ACC112 (cell line): Measurements from ENCODE around the gene UNCX.

Experiments used
- H2AFZ ChIP-seq: fragments of 200-600 bp; sonication (generic); one replicate; pipeline ENCODE4 v1.6.0; 2017; ENCODE audit warnings: antibody characterized with exemption, low read length; ENCODE audit not compliant: unreplicated experiment
- H3K27ac ChIP-seq: fragments of 200-600 bp; sonication (generic); 2 replicates; pipeline ENCODE4 v1.5.1; 2014; ENCODE audit warnings: low read depth, mild to moderate bottlenecking, antibody characterized with exemption, low read length, moderate library complexity
- H3K27me3 ChIP-seq: fragments of 200-600 bp; sonication (generic); 2 replicates; pipeline ENCODE4 v1.6.1; 2014; ENCODE audit warnings: mild to moderate bottlenecking, antibody characterized with exemption, low read length, moderate library complexity, mixed read lengths; ENCODE audit not compliant: insufficient read depth
- H3K36me3 ChIP-seq: fragments of 200-600 bp; sonication (generic); 2 replicates; pipeline ENCODE4 v1.6.1; 2016; ENCODE audit warnings: mild to moderate bottlenecking, antibody characterized with exemption, low read length, moderate library complexity, mixed read lengths; ENCODE audit not compliant: insufficient read depth
- H3K4me1 ChIP-seq: fragments of 200-600 bp; sonication (generic); one replicate; pipeline ENCODE4 v1.6.1; 2016; ENCODE audit warnings: low read length, mixed read lengths; ENCODE audit not compliant: insufficient read depth, unreplicated experiment, control insufficient read depth
- H3K4me3 ChIP-seq: fragments of 200-600 bp; sonication (generic); 2 replicates; pipeline ENCODE4 v1.5.1; 2014; ENCODE audit warnings: mild to moderate bottlenecking, low read depth, low read length
- H3K79me2 ChIP-seq: fragments of 200-600 bp; sonication (generic); one replicate; pipeline ENCODE4 v1.6.0; 2016; ENCODE audit warnings: low read length; ENCODE audit not compliant: control insufficient read depth, unreplicated experiment, insufficient read depth

Gene UNCX

DNA sequence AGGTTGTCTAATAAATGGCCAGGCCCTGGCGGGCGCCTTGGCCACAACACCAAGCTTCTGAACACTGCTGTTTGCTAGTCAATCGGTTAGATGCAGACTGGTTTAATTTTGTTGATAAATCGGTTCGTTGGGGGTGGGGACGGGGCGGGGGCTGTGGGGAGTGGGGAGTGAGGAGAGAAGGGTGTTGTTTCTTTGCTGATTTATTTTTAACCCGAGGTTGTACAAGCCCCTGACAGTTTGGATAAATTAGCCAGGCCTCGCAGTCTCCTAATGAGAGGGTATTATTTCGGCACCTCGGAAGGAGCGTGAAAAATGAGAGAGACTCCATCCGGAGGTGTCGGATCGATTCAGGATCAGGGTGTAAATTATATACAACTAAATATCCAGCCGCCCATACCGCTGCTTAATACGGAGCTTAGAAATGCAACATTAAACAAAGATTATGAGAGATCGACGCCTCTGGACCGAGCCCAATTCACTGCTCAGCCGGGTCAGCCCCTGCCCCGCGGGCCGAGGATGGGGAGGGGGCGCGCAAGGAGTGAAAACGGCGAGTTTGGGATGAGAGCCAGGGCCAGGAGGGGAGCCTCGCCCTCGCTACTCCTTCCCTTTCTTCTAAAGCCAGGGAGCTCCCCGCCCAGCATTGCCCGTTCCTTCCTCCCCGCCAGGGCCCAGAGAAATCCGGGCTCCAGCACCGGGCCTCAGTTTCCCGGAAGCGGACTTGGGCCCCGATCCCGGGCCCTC, 8.0 kb downstream of the UNCX start:
- no peak overlapping the region for H3K4me3 ChIP-seq
- no peaks in the 10 kb centered on the region for H3K4me1 ChIP-seq
- no peaks in the 10 kb centered on the region for H3K36me3 ChIP-seq
- peaks cover 91% of the 10 kb centered on the region for H3K27me3 ChIP-seq
- H3K27ac ChIP-seq = no peak overlapping the region
- H3K79me2 ChIP-seq = no peaks in the 10 kb centered on the region
- no peak overlapping the region for H2AFZ ChIP-seq

GRCh38 chr7:1241258-1241602, 8.6 kb downstream of the UNCX start:
- Histone ChIP-seq H3K27ac (no peak overlapping the region), H3K4me3 (no peak overlapping the region), H3K4me1 (no peaks in the 10 kb centered on the region), H3K79me2 (no peaks in the 10 kb centered on the region), H3K36me3 (no peaks in the 10 kb centered on the region), H3K27me3 (peaks cover 95% of the 10 kb centered on the region), H2AFZ (no peak overlapping the region)

DNA sequence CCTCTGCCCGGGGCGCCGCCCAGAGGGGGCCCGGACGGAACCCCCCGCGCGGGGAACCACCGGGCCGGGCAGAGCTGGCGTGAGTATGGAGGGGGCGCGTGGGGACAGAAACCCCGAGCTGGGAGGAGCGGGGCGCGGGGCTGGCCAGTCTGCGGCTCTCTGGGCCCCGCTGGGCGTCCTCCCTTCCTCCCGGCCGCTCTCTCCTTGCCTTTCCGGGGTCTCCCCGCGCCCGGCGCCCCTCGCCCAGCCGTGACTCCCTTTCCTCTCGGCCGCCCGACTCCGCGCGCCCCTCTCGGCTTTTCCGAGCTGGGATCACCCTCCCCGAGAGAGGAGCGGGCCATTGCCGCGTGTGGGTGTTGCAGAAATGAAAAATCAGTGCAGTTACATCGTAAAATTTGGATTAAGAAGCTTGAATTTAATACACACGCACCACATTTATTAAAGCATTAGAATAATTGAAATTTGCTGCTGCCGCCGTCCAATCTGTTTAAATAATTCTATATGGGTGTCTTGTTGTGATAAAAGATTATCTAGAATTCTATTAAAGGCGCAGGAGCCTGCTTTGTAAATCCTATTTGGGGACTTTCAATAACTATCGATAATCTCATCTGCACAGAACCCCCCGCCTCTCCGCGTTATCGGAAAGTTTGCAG, 9.1 kb downstream of the UNCX start:
- Histone ChIP-seq H3K79me2 (no peaks in the 10 kb centered on the region), H3K4me3 (no peak overlapping the region), H3K27me3 (peaks cover 100% of the 10 kb centered on the region), H3K36me3 (no peaks in the 10 kb centered on the region), H2AFZ (no peak overlapping the region), H3K27ac (no peak overlapping the region), H3K4me1 (no peaks in the 10 kb centered on the region)

- H3K4me1 ChIP-seq = no peaks in the 10 kb centered on the region
- no peak overlapping the region for H3K27ac ChIP-seq
- H3K27me3 ChIP-seq = peaks cover 100% of the 10 kb centered on the region
- H3K36me3 ChIP-seq = no peaks in the 10 kb centered on the region
- no peak overlapping the region for H3K4me3 ChIP-seq
- H3K79me2 ChIP-seq = no peaks in the 10 kb centered on the region
- no peak overlapping the region for H2AFZ ChIP-seq
Measured at GRCh38 chr7:1242256-1242605, 9.6 kb downstream of the UNCX start.

DNA sequence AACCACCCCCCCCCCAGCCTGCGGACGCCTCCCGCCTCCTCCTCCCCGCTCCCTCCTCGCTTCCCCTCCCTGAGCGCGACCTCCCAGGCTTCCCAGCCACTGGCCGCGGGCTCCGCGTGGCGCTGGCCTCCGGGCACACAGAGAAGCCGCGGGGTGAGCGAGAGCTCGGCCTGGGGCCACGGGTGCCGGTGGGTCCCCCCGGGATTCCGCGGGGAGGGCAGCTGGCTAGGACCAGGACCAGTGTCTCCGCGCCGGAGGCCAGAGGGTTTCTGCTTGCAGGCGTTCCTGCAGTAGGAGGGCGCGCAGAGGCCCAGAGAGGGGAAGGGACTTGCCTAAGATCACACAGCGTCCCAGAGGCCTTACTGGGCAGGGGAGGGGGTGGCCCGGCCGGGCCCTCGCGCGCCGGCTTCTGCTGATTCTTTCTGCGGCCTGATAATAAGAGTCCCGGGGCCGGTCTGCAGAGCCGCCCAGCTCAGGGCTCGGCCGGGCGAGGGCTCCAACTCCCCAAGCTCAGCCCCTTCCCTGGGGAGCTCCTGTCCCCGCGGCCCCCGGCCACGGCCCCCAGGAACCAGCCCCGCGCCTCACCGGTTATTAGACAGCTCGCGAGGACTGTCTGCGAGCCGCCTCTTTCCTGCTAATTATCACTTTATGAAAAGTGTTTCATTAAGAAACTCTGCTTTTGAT, 10.1 kb downstream of the UNCX start:
- H3K27me3 ChIP-seq = peaks cover 100% of the 10 kb centered on the region

DNA sequence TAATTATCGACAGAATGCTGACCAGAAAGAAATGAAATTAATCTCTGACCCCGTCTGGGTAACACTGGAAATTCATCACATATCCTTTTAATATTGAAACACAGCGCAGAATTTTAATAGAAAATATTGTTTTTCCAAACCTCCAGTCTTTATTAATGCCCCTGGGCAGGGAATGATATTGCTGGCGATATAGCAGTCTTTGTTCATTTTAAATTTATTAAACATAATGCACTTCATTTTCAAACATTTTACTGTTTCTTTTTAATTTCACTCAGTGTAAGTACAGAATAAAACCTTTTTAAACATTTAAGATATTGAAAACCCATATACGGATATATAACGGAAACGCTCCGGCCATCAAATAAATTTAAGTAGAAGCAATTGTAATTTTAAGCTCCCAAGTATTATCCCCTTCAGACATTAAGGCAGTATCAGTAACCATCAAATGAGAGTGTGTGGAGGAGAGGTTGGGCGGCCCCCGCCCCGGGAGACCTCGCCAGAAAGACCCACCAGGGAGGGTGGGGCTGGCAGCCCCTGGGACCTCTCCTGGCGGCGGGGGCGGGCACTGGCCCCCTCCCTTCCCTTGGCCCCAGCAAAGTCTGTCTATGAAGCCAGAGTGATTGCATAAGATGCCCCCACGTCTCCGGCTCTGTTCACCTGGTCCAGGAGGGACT, 10.8 kb downstream of the UNCX start:
- H3K27ac ChIP-seq = no peak overlapping the region

More for the DNA sequence above, 10.1 kb downstream of the UNCX start:
- Histone ChIP-seq H3K4me3 (no peak overlapping the region), H3K4me1 (no peaks in the 10 kb centered on the region), H3K27ac (no peak overlapping the region), H3K79me2 (no peaks in the 10 kb centered on the region), H2AFZ (no peak overlapping the region), H3K36me3 (no peaks in the 10 kb centered on the region)

GRCh38 chr7:1243964-1244416, 11.3 kb downstream of the UNCX start:
- Histone ChIP-seq H3K27me3 (peaks cover 100% of the 10 kb centered on the region), H3K27ac (no peak overlapping the region), H3K4me3 (no peak overlapping the region), H2AFZ (no peak overlapping the region), H3K4me1 (peaks cover 4% of the 10 kb centered on the region), H3K79me2 (no peaks in the 10 kb centered on the region), H3K36me3 (no peaks in the 10 kb centered on the region)

More for the DNA sequence above, 10.8 kb downstream of the UNCX start:
- Histone ChIP-seq H3K4me1 (peaks cover 4% of the 10 kb centered on the region), H3K36me3 (no peaks in the 10 kb centered on the region), H3K79me2 (no peaks in the 10 kb centered on the region), H2AFZ (no peak overlapping the region), H3K27me3 (peaks cover 100% of the 10 kb centered on the region), H3K4me3 (no peak overlapping the region)

GRCh38 chr7:1244700-1245523, 12.2 kb downstream of the UNCX start:
- H3K79me2 ChIP-seq = no peaks in the 10 kb centered on the region
- H3K27ac ChIP-seq = no peak overlapping the region
- no peak overlapping the region for H3K4me3 ChIP-seq
- no peaks in the 10 kb centered on the region for H3K36me3 ChIP-seq
- no peak overlapping the region for H2AFZ ChIP-seq
- H3K27me3 ChIP-seq = peaks cover 96% of the 10 kb centered on the region
- peaks cover 4% of the 10 kb centered on the region for H3K4me1 ChIP-seq

DNA sequence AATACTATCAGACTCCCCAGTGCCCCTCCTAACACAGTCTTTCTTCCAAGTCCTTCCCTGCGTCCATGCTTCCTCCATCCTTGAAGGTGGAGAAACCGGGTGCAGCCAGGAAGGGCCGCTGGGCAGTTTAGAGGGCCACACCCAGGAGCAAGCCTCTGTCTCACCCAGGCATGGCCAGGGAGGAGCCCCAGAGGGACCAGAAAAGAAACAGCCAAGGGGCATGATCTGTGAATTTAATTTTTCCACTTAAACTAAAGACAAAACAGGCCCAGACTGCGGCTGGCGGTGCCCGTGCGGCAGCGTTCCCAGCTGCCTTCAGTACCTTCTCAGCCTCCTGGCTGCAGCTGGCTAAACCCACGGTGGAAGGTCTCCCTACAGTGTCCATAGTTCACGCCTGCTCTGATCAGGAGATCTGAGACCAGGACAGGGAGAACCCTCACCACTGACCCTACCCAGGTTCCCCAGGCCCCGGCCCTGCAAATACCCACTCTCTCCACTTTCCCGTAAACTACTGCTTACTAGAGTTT, 12.9 kb downstream of the UNCX start:
- no peaks in the 10 kb centered on the region for H3K79me2 ChIP-seq
- H3K27me3 ChIP-seq = peaks cover 94% of the 10 kb centered on the region
- no peak overlapping the region for H3K27ac ChIP-seq
- no peak overlapping the region for H3K4me3 ChIP-seq
- peaks cover 4% of the 10 kb centered on the region for H3K4me1 ChIP-seq
- no peaks in the 10 kb centered on the region for H3K36me3 ChIP-seq
- H2AFZ ChIP-seq = no peak overlapping the region
